Gastrocnemius medialis (tissue), 4 donors: ENCODE results near the gene SSR4.

Experiments used
- POLR2A ChIP-seq, 2 donors: fragments of 450-650 bp; IDR thresholded peaks; one replicate each; pipeline ENCODE4 v1.6.1; 2017; ENCODE audit warnings: antibody characterized with exemption in 2 of 2, mild to moderate bottlenecking in 2 of 2, moderate library complexity in 2 of 2
- TF ChIP-seq, protein P1 (sequence below), 5 experiments: fragments of 450-650 bp in 3 of 5; fragments of 200-600 bp in 2 of 5; sonication (generic) in 2 of 5; IDR thresholded peaks in 4 of 5; conservative IDR thresholded peaks in 1 of 5; 1 replicate in 4 of 5; 2 replicates in 1 of 5; pipeline ENCODE4 v1.5.1; 2016 to 2019; ENCODE audit warnings: antibody characterized with exemption in 5 of 5, mild to moderate bottlenecking in 3 of 5, moderate library complexity in 3 of 5

GRCh38 chrX:153830640-153831428, 36.4 kb downstream of the SSR4 start:
- TF ChIP-seq POLR2A (IDR thresholded peaks at IDR 0.05) = no peak
- TF ChIP-seq, protein P1, sequence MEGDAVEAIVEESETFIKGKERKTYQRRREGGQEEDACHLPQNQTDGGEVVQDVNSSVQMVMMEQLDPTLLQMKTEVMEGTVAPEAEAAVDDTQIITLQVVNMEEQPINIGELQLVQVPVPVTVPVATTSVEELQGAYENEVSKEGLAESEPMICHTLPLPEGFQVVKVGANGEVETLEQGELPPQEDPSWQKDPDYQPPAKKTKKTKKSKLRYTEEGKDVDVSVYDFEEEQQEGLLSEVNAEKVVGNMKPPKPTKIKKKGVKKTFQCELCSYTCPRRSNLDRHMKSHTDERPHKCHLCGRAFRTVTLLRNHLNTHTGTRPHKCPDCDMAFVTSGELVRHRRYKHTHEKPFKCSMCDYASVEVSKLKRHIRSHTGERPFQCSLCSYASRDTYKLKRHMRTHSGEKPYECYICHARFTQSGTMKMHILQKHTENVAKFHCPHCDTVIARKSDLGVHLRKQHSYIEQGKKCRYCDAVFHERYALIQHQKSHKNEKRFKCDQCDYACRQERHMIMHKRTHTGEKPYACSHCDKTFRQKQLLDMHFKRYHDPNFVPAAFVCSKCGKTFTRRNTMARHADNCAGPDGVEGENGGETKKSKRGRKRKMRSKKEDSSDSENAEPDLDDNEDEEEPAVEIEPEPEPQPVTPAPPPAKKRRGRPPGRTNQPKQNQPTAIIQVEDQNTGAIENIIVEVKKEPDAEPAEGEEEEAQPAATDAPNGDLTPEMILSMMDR (IDR thresholded peaks at IDR 0.05 in 4 of 5, conservative IDR thresholded peaks at IDR 0.05 in 1 of 5) = no peak
